Glutamatergic neuron (in vitro differentiated cells): ENCODE results near the gene FAM234B. TPM values are rescaled to one million over a fixed set of nuclear protein-coding genes. Genes with fewer than 3 reads are reported as not detected.

Experiments used
- DNase-seq: peaks from one replicate; pipeline ENCODE4 v3.0.0; 2022
- H3K27ac Mint-ChIP-seq: one replicate; pipeline ENCODE4 v1.8.0; 2020; ENCODE audit warnings: mild to moderate bottlenecking, mixed read lengths, inconsistent platforms; ENCODE audit not compliant: unreplicated experiment
- H3K27me3 Mint-ChIP-seq: one replicate; pipeline ENCODE4 v1.8.0; 2020; ENCODE audit warnings: mild to moderate bottlenecking, moderate library complexity, mixed read lengths, inconsistent platforms; ENCODE audit not compliant: unreplicated experiment
- H3K36me3 Mint-ChIP-seq: one replicate; pipeline ENCODE4 v1.8.0; 2020; ENCODE audit warnings: mild to moderate bottlenecking, mixed read lengths, inconsistent platforms; ENCODE audit not compliant: unreplicated experiment
- H3K4me1 Mint-ChIP-seq: one replicate; pipeline ENCODE4 v1.8.0; 2020; ENCODE audit warnings: mild to moderate bottlenecking, low read depth, mixed read lengths, inconsistent platforms; ENCODE audit not compliant: unreplicated experiment
- H3K4me3 Mint-ChIP-seq: one replicate; pipeline ENCODE4 v1.8.0; 2020; ENCODE audit warnings: mild to moderate bottlenecking, mixed read lengths, inconsistent platforms; ENCODE audit not compliant: unreplicated experiment
- H3K9me3 Mint-ChIP-seq: one replicate; pipeline ENCODE4 v1.8.0; 2020; ENCODE audit warnings: mild to moderate bottlenecking, moderate library complexity, mixed read lengths, inconsistent platforms; ENCODE audit not compliant: unreplicated experiment
- total RNA-seq: library from RNA; stranded (reverse); fragmentation: NEBNext Ultra II Directional; extraction: Animal tissue kit (Norgen Biotek cat#: 25700); gene quantifications from one replicate; pipeline ENCODE4 v1.2.1, GENCODE V29; 2021; ENCODE audit not compliant: unreplicated experiment
- TF ChIP-seq, protein P1 (sequence below): fragments of 200-600 bp; sonication (generic); IDR thresholded peaks from one replicate; pipeline ENCODE4 v1.5.0; 2021; ENCODE audit not compliant: partially characterized antibody, unreplicated experiment

FAM234B gene
- total RNA-seq, 1 donor from 2014 or later = 26.8 TPM

DNA sequence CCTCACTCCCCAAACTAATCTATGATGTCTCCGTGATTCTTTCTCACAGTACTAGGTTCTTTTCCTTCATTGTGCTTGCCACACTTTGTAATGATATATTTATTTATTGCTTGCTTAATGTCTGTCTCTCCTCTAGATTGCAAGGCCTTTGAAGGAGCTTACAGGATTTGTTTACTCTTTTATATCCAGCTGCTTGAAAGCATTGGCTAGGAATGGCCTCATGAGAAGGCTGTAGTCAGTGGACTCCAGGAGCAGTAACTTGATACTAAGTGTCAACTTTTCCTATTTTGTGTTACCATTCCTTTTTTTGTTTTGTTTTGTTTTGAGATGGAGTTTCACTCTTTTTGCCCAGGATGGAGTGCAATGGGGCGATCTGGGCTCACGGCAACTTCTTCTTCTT is 7.3 kb upstream of the FAM234B start:
- H3K36me3 Mint-ChIP-seq = no peaks in the 10 kb centered on the region
- H3K27ac Mint-ChIP-seq = no peak overlapping the region
- no peak overlapping the region for H3K4me3 Mint-ChIP-seq
- H3K27me3 Mint-ChIP-seq = no peaks in the 10 kb centered on the region
- peaks cover 2% of the 10 kb centered on the region for H3K9me3 Mint-ChIP-seq
- H3K4me1 Mint-ChIP-seq = no peaks in the 10 kb centered on the region
- TF ChIP-seq, protein P1, sequence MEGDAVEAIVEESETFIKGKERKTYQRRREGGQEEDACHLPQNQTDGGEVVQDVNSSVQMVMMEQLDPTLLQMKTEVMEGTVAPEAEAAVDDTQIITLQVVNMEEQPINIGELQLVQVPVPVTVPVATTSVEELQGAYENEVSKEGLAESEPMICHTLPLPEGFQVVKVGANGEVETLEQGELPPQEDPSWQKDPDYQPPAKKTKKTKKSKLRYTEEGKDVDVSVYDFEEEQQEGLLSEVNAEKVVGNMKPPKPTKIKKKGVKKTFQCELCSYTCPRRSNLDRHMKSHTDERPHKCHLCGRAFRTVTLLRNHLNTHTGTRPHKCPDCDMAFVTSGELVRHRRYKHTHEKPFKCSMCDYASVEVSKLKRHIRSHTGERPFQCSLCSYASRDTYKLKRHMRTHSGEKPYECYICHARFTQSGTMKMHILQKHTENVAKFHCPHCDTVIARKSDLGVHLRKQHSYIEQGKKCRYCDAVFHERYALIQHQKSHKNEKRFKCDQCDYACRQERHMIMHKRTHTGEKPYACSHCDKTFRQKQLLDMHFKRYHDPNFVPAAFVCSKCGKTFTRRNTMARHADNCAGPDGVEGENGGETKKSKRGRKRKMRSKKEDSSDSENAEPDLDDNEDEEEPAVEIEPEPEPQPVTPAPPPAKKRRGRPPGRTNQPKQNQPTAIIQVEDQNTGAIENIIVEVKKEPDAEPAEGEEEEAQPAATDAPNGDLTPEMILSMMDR = no peak
- no peak for DNase-seq

DNA sequence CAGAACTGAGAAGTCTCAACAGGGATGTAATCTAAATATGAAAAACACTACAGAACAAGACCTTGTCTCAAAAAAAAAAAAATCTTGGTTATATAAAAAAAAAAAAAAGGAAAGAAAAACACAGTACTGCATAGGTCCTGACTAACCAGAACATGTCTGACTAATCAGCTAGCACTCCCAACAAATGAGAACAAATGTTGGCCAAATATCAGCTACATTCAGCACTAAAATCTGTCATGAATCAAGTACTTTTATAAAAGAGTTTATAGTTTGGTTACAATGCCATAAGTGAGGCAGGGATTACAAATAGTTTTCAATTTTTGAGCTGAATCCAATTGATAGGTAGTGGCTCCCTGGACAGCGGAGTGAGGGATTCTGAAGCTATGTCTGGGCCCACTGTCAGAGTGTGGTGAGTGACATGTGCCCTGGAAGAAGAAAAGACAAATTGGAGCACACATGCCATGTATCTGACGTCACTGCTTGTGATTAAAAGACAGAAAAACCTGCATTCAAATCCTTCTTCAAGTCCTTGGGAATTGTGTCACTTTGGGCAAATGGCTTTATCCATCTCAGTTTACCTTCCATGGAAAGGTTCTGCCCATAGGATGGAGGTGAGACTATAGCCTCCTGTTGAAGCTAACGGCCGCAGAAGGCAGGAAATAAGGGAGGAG is 5.6 kb upstream of the FAM234B start:
- H3K36me3 Mint-ChIP-seq = no peaks in the 10 kb centered on the region
- H3K27ac Mint-ChIP-seq = no peak overlapping the region
- H3K4me1 Mint-ChIP-seq = no peaks in the 10 kb centered on the region
- TF ChIP-seq, protein P1 = no peak
- DNase-seq = no peak
- no peak overlapping the region for H3K4me3 Mint-ChIP-seq
- no peaks in the 10 kb centered on the region for H3K27me3 Mint-ChIP-seq
- H3K9me3 Mint-ChIP-seq = peaks cover 2% of the 10 kb centered on the region

DNA sequence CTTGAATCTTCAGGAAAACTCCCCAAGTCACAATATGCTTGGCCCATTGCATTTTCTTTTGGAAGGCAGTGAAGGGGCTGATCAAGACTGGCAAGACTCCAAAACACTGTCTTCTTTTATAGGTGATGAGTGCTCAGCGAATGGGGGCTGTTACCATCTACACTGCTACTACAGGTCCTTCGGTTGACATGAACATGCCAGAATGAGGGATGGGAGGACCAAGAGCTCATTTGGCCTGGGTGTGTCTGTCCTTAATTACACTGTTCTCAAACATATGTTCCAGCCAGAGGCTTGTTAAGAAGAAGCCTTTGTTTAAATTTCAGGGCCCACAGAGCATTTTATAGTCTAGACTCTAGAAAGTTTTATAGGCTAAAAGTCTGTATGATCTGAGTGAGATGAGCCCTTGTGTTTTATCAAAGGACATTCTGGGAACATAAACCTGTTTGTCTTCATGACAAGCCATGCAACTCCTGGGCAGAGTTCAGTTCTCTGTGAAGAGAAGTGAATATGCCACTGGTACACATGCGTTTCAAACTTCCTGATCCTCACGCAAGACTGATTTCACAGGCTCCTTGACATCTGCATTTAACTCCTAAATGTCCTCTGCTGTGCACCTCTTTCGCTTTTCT is 4.7 kb upstream of the FAM234B start:
- no peak overlapping the region for H3K27ac Mint-ChIP-seq
- no peak for DNase-seq
- H3K27me3 Mint-ChIP-seq = no peaks in the 10 kb centered on the region
- no peaks in the 10 kb centered on the region for H3K4me1 Mint-ChIP-seq
- no peaks in the 10 kb centered on the region for H3K36me3 Mint-ChIP-seq
- peaks cover 2% of the 10 kb centered on the region for H3K9me3 Mint-ChIP-seq
- TF ChIP-seq, protein P1 = no peak
- no peak overlapping the region for H3K4me3 Mint-ChIP-seq

DNA sequence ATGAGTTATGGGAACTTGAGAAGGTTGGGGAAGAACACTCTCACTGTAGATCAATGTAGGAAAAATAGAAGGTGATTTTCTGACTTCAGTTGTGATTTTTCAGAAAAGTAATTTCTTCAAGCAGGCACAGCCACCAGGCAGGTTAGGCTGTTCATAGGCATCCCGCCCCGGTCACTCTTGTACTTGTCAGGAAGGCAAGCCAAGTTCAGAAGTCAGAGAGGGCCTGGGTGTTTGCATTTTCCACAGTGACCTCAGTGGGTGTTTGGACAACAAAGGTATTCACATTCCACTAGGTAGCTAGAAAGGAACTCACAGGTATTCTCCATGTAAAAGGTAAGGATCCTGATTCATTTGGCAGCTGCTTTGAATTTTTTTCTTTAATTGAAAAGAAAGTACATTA is 3.0 kb upstream of the FAM234B start:
- peaks cover 2% of the 10 kb centered on the region for H3K9me3 Mint-ChIP-seq
- H3K27me3 Mint-ChIP-seq = no peaks in the 10 kb centered on the region
- no peaks in the 10 kb centered on the region for H3K36me3 Mint-ChIP-seq
- TF ChIP-seq, protein P1 = no peak
- H3K27ac Mint-ChIP-seq = no peak overlapping the region
- no peaks in the 10 kb centered on the region for H3K4me1 Mint-ChIP-seq
- no peak overlapping the region for H3K4me3 Mint-ChIP-seq
- DNase-seq = no peak

DNA sequence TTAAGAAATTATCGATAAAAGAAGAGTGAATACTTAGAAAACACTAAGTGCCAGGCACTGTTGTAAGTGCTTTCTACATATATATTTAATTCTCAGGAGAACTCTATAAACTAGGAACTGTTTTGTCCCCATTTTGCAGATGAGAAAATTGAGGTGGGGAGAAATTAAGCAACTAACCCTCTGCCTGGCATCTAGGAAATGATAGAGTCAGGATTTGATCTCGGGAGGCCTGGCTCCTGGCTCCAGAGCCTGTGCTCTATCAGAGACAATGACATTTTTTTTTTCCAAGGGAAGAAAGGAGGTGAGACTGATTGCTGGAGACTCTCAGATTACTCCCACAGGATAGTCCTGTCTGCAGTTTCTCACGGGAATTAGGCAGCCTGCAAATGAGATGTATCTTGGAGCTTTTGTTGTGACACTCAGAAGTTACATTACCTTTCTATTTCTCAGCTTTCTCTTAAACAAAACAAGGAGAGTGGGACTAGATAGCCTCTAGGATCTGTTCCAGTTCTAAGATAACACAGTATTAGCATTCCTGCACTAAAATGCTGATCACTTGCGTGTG is 1.4 kb upstream of the FAM234B start:
- no peaks in the 10 kb centered on the region for H3K27me3 Mint-ChIP-seq
- no peak for DNase-seq
- peaks cover 2% of the 10 kb centered on the region for H3K9me3 Mint-ChIP-seq
- TF ChIP-seq, protein P1 = no peak
- H3K4me3 Mint-ChIP-seq = no peak overlapping the region
- no peaks in the 10 kb centered on the region for H3K4me1 Mint-ChIP-seq
- H3K36me3 Mint-ChIP-seq = no peaks in the 10 kb centered on the region
- H3K27ac Mint-ChIP-seq = no peak overlapping the region
